Skeletal muscle satellite cell (primary cell): ENCODE results near the gene RTN4.
"Not testable (repeated sequence)": the region's sequence is repeated elsewhere in the genome, so short reads cannot be mapped to it uniquely, and the experiment has no call there.

Experiments used
- H3K27me3 ChIP-seq: 2 replicates; pipeline ENCODE4 v1.7.0; 2013; ENCODE audit warnings: low read length; ENCODE audit not compliant: control insufficient read depth, insufficient read depth
- H3K36me3 ChIP-seq: 2 replicates; pipeline ENCODE4 v1.7.0; 2013; ENCODE audit warnings: mild to moderate bottlenecking, control low read depth, low read length; ENCODE audit not compliant: insufficient read depth
- H3K4me1 ChIP-seq: 2 replicates; pipeline ENCODE4 v1.7.0; 2013; ENCODE audit warnings: low read length; ENCODE audit not compliant: control insufficient read depth, insufficient read depth
- H3K4me2 ChIP-seq: 2 replicates; pipeline ENCODE4 v1.7.0; 2013; ENCODE audit warnings: mild to moderate bottlenecking, low read length
- H3K4me3 ChIP-seq: 2 replicates; pipeline ENCODE4 v1.7.0; 2013; ENCODE audit warnings: low read length
- H3K9ac ChIP-seq: 2 replicates; pipeline ENCODE4 v1.7.0; 2013; ENCODE audit warnings: mild to moderate bottlenecking, low read depth, low read length, moderate library complexity
- H3K9me3 ChIP-seq: replicated peaks from 2 replicates; pipeline ENCODE4 v1.7.0; 2013; ENCODE audit warnings: mild to moderate bottlenecking, control low read depth, low read length

Gene RTN4

GRCh38 chr2:55000341-55000740, 49.9 kb downstream of the RTN4 start:
- Histone ChIP-seq H3K36me3 (peaks cover 7% of the 10 kb centered on the region), H3K9ac (no peak overlapping the region), H3K27me3 (no peaks in the 10 kb centered on the region), H3K9me3 (no peaks in the 10 kb centered on the region), H3K4me3 (no peak overlapping the region), H3K4me2 (peak overlapping the region; percentile 44), H3K4me1 (peaks cover 67% of the 10 kb centered on the region)

GRCh38 chr2:54999182-54999581, 51.1 kb downstream of the RTN4 start:
- H3K4me1 ChIP-seq, result peaks cover 62% of the 10 kb centered on the region
- H3K4me2 ChIP-seq, result peak overlapping the region; percentile 44
- H3K9me3 ChIP-seq, result no peaks in the 10 kb centered on the region
- no peaks in the 10 kb centered on the region for H3K27me3 ChIP-seq
- H3K36me3 ChIP-seq, result peaks cover 7% of the 10 kb centered on the region
- H3K4me3 ChIP-seq, result no peak overlapping the region
- no peak overlapping the region for H3K9ac ChIP-seq

- Histone ChIP-seq H3K4me1 (peaks cover 59% of the 10 kb centered on the region), H3K36me3 (peaks cover 11% of the 10 kb centered on the region), H3K9me3 (no peaks in the 10 kb centered on the region)
Measured at GRCh38 chr2:54997826-54998225, 52.4 kb downstream of the RTN4 start.

GRCh38 chr2:54995553-54995952, 54.7 kb downstream of the RTN4 start:
- Histone ChIP-seq H3K27me3 (no peaks in the 10 kb centered on the region), H3K9ac (no peak overlapping the region), H3K4me1 (peaks cover 44% of the 10 kb centered on the region), H3K36me3 (peaks cover 11% of the 10 kb centered on the region), H3K9me3 (no peaks in the 10 kb centered on the region), H3K4me3 (no peak overlapping the region), H3K4me2 (no peak overlapping the region)

More at GRCh38 chr2:54997826-54998225, 52.4 kb downstream of the RTN4 start:
- H3K9ac ChIP-seq, result no peak overlapping the region
- no peak overlapping the region for H3K4me3 ChIP-seq
- peak overlapping the region; percentile 23 for H3K4me2 ChIP-seq
- H3K27me3 ChIP-seq, result no peaks in the 10 kb centered on the region

DNA sequence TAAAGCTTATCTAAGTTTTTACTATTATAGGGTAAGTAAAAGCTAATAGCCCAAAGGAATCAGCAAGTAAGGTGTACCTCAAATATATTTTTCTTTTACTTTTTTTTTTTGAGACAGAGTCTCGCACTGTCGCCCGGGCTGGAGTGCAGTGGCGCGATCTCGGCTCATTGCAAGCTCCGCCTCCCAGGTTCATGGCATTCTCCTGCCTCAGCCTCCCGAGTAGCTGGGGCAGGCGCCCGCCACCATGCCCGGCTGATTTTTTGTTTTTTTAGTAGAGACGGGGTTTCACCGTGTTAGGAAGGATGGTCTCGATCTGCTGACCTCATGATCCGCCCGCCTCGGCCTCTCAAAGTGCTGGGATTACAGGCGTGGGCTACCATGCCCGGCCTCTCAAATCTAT, 59.6 kb downstream of the RTN4 start:
- H3K9ac ChIP-seq, H3K4me3 ChIP-seq, H3K4me2 ChIP-seq, H3K4me1 ChIP-seq, H3K9me3 ChIP-seq, H3K27me3 ChIP-seq: not testable (repeated sequence)
- H3K36me3 ChIP-seq, result peaks cover 26% of the 10 kb centered on the region

- H3K27me3 ChIP-seq, result no peaks in the 10 kb centered on the region
- peaks cover 47% of the 10 kb centered on the region for H3K36me3 ChIP-seq
- no peak overlapping the region for H3K9ac ChIP-seq
- H3K4me1 ChIP-seq, result peaks cover 18% of the 10 kb centered on the region
- H3K9me3 ChIP-seq, result no peaks in the 10 kb centered on the region
- no peak overlapping the region for H3K4me2 ChIP-seq
- no peak overlapping the region for H3K4me3 ChIP-seq
Measured at GRCh38 chr2:54988612-54989011, 61.6 kb downstream of the RTN4 start.

GRCh38 chr2:54986264-54986663, 64.0 kb downstream of the RTN4 start:
- no peak overlapping the region for H3K4me2 ChIP-seq

DNA sequence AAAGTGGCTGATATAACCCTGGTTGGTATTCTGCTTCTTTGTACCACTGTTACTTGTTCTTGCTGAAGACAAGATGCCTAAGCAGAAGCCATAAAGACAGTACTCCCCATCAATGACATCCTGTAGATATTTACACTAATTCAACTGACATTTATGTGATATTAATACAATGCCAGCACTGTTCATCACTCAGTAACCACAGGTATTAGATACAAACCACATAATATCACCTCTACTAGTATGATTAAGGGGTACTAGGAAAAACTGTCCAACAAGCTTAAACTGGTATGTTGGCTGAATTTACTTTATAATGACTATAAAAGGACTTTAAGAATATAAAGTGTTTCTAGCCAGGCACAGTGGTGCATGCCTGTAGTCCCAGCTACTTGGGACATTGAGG, 65.8 kb downstream of the RTN4 start:
- H3K27me3 ChIP-seq, result no peaks in the 10 kb centered on the region

More at GRCh38 chr2:54986264-54986663, 64.0 kb downstream of the RTN4 start:
- Histone ChIP-seq H3K36me3 (peaks cover 61% of the 10 kb centered on the region), H3K4me3 (no peak overlapping the region), H3K9ac (no peak overlapping the region), H3K4me1 (peaks cover 24% of the 10 kb centered on the region), H3K9me3 (no peaks in the 10 kb centered on the region), H3K27me3 (no peaks in the 10 kb centered on the region)

DNA sequence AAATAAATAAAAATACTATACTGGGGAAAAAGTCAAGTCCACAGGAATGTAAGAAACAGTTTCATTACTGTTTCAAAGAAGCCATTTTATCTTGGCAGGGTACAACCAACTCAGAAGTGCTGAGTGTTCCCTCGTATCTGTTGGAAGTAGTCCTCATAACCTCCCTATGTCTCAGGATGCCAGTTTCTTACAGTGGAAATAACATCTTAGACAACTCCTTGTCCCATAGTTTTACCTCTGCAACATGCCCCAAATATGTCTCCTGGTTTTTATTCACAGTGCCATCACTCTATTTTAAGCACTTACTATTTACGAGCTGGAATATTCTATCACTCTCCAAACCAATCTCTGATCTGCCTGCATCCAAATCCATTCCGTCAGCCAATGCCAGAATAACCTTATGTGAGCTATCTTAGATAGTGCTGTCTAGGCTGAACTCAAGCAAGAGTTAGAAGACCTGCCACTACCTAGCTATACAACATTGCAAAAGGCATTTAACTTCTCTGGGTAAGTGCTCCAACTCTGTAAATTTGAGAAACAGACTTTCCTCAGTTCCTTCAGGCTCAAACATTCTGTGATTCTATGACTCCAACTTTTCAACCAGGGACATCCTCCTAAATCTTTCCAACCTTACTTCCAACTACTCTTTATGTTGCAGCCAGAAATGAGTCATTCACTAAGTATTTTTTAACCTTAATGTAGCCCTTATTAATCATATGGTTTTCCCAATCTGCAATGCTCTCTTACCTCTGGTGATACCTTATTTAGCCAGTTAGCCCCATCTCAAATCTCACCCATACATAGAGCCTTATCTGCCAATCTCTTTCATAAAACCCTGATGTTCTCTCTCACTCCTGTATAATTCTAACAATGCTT, 66.7 kb downstream of the RTN4 start:
- Histone ChIP-seq H3K4me3 (no peak overlapping the region), H3K4me1 (peaks cover 28% of the 10 kb centered on the region), H3K9me3 (no peaks in the 10 kb centered on the region), H3K4me2 (peak overlapping the region; percentile 63), H3K27me3 (no peaks in the 10 kb centered on the region), H3K36me3 (peaks cover 77% of the 10 kb centered on the region), H3K9ac (no peak overlapping the region)

More for the DNA sequence above, 65.8 kb downstream of the RTN4 start:
- no peak overlapping the region for H3K9ac ChIP-seq
- H3K36me3 ChIP-seq, result peaks cover 73% of the 10 kb centered on the region
- no peak overlapping the region for H3K4me3 ChIP-seq
- H3K9me3 ChIP-seq, result no peaks in the 10 kb centered on the region
- peaks cover 28% of the 10 kb centered on the region for H3K4me1 ChIP-seq
- peak overlapping the region; percentile 10 for H3K4me2 ChIP-seq

GRCh38 chr2:54981385-54981784, 68.9 kb downstream of the RTN4 start:
- Histone ChIP-seq H3K4me1 (peaks cover 37% of the 10 kb centered on the region), H3K9ac (no peak overlapping the region), H3K27me3 (no peaks in the 10 kb centered on the region), H3K4me3 (no peak overlapping the region), H3K36me3 (peaks cover 80% of the 10 kb centered on the region), H3K4me2 (no peak overlapping the region), H3K9me3 (no peaks in the 10 kb centered on the region)

GRCh38 chr2:54979321-54980044, 70.8 kb downstream of the RTN4 start:
- no peak overlapping the region for H3K4me3 ChIP-seq
- H3K9me3 ChIP-seq, result no peaks in the 10 kb centered on the region
- no peaks in the 10 kb centered on the region for H3K27me3 ChIP-seq
- H3K36me3 ChIP-seq, result peaks cover 80% of the 10 kb centered on the region
- H3K4me2 ChIP-seq, result no peak overlapping the region
- peaks cover 50% of the 10 kb centered on the region for H3K4me1 ChIP-seq
- H3K9ac ChIP-seq, result no peak overlapping the region
